ENCODE data around the gene CRACR2B. TPM values are rescaled to one million over a fixed set of nuclear protein-coding genes. Genes with fewer than 3 reads are reported as not detected.

Gene CRACR2B
- total RNA-seq, 1 donor from 2014 or later: 0.57 TPM

DNA sequence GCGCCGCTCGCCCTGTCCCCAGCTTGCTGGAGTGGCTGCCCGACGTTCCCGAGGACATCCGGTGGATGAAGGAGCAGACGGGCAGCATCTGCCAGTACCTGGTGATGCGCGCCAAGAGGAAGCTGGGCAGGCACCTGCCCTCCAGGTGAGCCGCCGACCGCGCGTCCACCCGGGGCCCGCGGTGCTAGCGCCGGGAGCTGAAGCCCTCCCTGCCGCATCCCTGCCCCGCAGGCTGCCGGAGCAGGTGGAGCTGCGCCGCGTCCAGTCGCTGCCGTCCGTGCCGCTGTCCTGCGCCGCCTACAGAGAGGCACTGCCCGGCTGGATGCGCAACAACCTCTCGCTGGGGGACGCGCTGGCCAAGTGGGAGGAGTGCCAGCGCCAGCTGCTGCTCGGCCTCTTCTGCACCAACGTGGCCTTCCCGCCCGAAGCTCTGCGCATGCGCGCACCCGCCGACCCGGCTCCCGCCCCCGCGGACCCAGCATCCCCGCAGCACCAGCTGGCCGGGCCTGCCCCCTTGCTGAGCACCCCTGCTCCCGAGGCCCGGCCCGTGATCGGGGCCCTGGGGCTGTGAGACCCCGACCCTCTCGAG lies 3.3 kb upstream of the CRACR2B start:
- Mint-ChIP-seq H3K9me3 (ENCODE audit: low read depth) (no peaks in the 10 kb centered on the region), H3K4me3 (ENCODE audit: unreplicated experiment) (no peak overlapping the region), H3K4me1 (ENCODE audit: low read depth) (peaks cover 40% of the 10 kb centered on the region), H3K27me3 (ENCODE audit: low read depth) (no peaks in the 10 kb centered on the region), H3K27ac (ENCODE audit: unreplicated experiment) (no peak overlapping the region), H3K36me3 (ENCODE audit: low read depth) (peaks cover 6% of the 10 kb centered on the region)
- TF ChIP-seq CTCF (IDR thresholded peaks at IDR 0.05): no peak
- no peak for DNase-seq (ENCODE audit: low spot score)

DNA sequence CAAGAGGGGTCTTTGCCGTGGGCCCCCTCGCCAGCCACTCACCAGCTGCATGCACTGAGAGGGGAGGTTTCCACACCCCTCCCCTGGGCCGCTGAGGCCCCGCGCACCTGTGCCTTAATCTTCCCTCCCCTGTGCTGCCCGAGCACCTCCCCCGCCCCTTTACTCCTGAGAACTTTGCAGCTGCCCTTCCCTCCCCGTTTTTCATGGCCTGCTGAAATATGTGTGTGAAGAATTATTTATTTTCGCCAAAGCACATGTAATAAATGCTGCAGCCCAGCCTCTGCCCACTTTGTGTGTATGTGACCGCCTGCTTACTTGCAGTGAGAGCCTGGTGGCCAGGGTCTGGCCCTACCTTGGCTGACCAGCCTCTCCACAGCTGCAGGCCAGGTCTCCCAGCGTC lies 2.8 kb upstream of the CRACR2B start:
- Mint-ChIP-seq H3K36me3 (ENCODE audit: low read depth) (peaks cover 6% of the 10 kb centered on the region), H3K4me3 (ENCODE audit: unreplicated experiment) (no peak overlapping the region), H3K27me3 (ENCODE audit: low read depth) (no peaks in the 10 kb centered on the region), H3K9me3 (ENCODE audit: low read depth) (no peaks in the 10 kb centered on the region), H3K27ac (ENCODE audit: unreplicated experiment) (no peak overlapping the region), H3K4me1 (ENCODE audit: low read depth) (peaks cover 45% of the 10 kb centered on the region)
- DNase-seq (ENCODE audit: low spot score): no peak
- TF ChIP-seq CTCF (IDR thresholded peaks at IDR 0.05): no peak

DNA sequence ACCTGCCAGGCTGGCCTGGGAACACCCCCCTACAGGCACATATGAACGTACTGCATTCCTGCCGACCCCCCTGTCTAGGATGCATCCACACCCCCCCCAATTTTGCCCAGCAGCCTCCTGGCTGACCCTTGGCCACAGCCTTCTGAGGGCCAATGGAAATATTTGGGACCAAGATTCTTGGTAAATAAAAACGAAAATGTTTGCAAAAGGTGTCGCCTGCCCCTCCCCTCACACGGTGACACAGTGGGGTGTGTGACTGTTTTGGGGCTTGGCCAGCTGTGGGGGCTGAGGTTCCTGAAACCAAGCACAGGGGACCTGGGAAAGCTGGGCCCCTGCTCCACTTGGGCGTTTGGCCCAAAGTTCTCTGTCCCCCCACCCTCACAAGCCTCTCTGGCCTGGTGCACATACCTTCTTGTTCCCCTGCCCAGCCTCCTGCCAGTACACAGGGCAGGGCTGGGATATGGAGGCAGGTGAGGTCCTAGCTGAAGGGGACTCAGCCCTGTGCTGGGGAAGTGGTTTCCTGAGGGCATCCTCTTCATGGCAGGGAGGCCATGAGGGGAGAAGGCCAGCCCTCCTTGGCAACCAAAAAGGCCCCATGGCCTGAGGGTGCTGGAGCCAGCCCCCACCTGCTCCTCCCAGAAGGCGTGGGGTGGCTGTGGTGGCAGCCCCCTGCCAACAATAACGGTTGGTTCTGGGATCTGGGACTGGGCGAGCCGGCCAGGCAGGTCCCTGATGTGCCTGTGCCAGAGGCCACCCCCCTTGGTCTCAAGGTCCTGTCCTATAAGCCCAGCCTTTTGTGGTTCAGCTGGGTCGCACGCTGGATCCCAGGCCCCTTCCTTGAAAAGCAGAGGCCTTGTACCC lies 2.1 kb upstream of the CRACR2B start:
- H3K9me3 Mint-ChIP-seq (ENCODE audit: low read depth): no peaks in the 10 kb centered on the region
- H3K4me1 Mint-ChIP-seq (ENCODE audit: low read depth): peaks cover 47% of the 10 kb centered on the region

GRCh38 chr11:826227-826621 lies 1.5 kb upstream of the CRACR2B start:
- DNase-seq (ENCODE audit: low spot score): no peak
- Mint-ChIP-seq H3K9me3 (ENCODE audit: low read depth) (no peaks in the 10 kb centered on the region), H3K36me3 (ENCODE audit: low read depth) (peaks cover 6% of the 10 kb centered on the region), H3K27ac (ENCODE audit: unreplicated experiment) (no peak overlapping the region), H3K4me3 (ENCODE audit: unreplicated experiment) (peak overlapping the region; percentile 36), H3K4me1 (ENCODE audit: low read depth) (peaks cover 44% of the 10 kb centered on the region), H3K27me3 (ENCODE audit: low read depth) (no peaks in the 10 kb centered on the region)
- TF ChIP-seq CTCF (IDR thresholded peaks at IDR 0.05): no peak

More for the DNA sequence above, 2.1 kb upstream of the CRACR2B start:
- DNase-seq (ENCODE audit: low spot score): no peak
- Mint-ChIP-seq H3K36me3 (ENCODE audit: low read depth) (peaks cover 6% of the 10 kb centered on the region), H3K4me3 (ENCODE audit: unreplicated experiment) (no peak overlapping the region), H3K27ac (ENCODE audit: unreplicated experiment) (no peak overlapping the region), H3K27me3 (ENCODE audit: low read depth) (no peaks in the 10 kb centered on the region)
- TF ChIP-seq CTCF (IDR thresholded peaks at IDR 0.05): no peak

- H3K27me3 Mint-ChIP-seq (ENCODE audit: low read depth): no peaks in the 10 kb centered on the region
- no peak overlapping the region for H3K27ac Mint-ChIP-seq (ENCODE audit: unreplicated experiment)
- no peaks in the 10 kb centered on the region for H3K9me3 Mint-ChIP-seq (ENCODE audit: low read depth)
These were observed 928 bp upstream of the CRACR2B start for GRCh38 chr11:826836-827145.

More at GRCh38 chr11:826836-827145, 928 bp upstream of the CRACR2B start:
- DNase-seq (ENCODE audit: low spot score): no peak
- Mint-ChIP-seq H3K4me1 (ENCODE audit: low read depth) (peaks cover 44% of the 10 kb centered on the region), H3K4me3 (ENCODE audit: unreplicated experiment) (peak overlapping the region; percentile 36), H3K36me3 (ENCODE audit: low read depth) (peaks cover 6% of the 10 kb centered on the region)
- no peak for TF ChIP-seq CTCF (IDR thresholded peaks at IDR 0.05)

All from chondrocyte (in vitro differentiated cells).